AG09309 (cell line): ENCODE results near the gene EIF5B.
"Not testable (repeated sequence)": the region's sequence is repeated elsewhere in the genome, so short reads cannot be mapped to it uniquely, and the experiment has no call there.

Experiments used
- DNase-seq: peaks from one replicate; pipeline ENCODE4 v3.0.0-alpha.2; 2010; ENCODE audit warnings: low read depth
- H3K4me3 ChIP-seq: 2 replicates; pipeline ENCODE4 v1.5.1; 2011; ENCODE audit warnings: mild to moderate bottlenecking, low read depth, low read length, moderate library complexity; ENCODE audit not compliant: control insufficient read depth
- CTCF ChIP-seq: IDR thresholded peaks from 2 replicates; pipeline ENCODE4 v1.5.1; 2011; ENCODE audit warnings: mild to moderate bottlenecking, low read depth, low read length, inconsistent platforms; ENCODE audit not compliant: insufficient read depth, control insufficient read depth; ENCODE audit errors: missing control alignments

The EIF5B gene

GRCh38 chr2:99335911-99336803 lies 1.0 kb upstream of the EIF5B start, which contains the start of gene TXNDC9:
Gene TXNDC9 (minus strand): TSS chr2:99336333. CDS start chr2:99333210, 3,123 bp downstream.
- DNase-seq, result peak; percentile 98
- H3K4me3 ChIP-seq, result peak within 1 kb of the TSS; percentile 99
- no peak for TF ChIP-seq CTCF

GRCh38 chr2:99336804-99337112 lies 431 bp upstream of the EIF5B start:
- no peak for DNase-seq
- no peak for TF ChIP-seq CTCF
- H3K4me3 ChIP-seq, result peak overlapping the region; percentile 99

DNA sequence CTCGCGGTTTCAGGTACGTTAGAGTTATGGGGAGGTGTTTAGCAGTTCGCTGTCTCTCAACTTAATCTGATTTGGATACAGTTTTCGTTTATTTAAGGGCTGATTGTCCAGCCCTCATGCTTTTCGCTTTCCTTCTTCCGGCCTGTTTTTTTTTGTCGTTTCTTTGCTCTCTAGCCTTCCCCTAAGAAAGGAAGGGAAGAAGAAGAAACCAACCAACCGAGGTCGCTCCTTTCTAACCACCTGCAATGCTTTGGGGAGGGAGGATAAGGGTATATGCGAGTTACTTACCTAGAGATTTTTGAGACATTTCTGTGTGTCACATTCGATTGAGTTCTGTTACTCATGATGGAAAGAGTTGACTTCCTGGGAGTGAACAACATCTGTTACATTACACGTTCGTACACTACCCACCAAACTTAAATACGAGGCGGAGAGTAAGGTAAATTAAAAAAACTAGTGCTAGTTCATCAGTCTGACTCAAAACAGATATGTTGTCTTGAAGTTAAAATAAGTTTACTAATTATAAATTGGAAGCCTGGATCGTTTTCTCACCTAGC lies 918 bp downstream of the EIF5B start:
- no peak for DNase-seq

GRCh38 chr2:99340669-99341236 lies 3.6 kb downstream of the EIF5B start:
- TF ChIP-seq CTCF, result no peak
- H3K4me3 ChIP-seq, result no peak overlapping the region
- DNase-seq, result no peak

More for the DNA sequence above, 918 bp downstream of the EIF5B start:
- no peak for TF ChIP-seq CTCF
- H3K4me3 ChIP-seq, result peak overlapping the region; percentile 99

DNA sequence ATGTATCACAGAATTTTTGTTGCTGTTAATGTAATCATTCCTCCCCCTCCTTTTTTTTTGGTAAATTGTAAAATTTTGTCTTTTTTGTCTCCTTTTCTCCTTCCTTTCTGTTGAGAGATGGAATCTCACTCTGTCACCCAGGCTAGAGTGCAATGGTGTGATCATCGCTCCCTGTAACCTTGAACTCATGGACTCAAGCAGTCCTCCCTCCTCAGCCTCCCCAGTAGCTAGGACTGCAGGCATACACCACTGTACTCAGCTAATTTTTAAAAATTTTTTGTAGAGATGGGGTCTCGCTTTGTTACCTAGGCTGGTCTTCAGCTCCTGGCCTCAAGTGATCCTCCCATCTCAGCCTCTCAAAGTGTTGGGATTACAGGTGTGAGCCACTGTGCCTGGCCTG lies 5.3 kb downstream of the EIF5B start:
- no peak overlapping the region for H3K4me3 ChIP-seq
- no peak for DNase-seq
- no peak for TF ChIP-seq CTCF

DNA sequence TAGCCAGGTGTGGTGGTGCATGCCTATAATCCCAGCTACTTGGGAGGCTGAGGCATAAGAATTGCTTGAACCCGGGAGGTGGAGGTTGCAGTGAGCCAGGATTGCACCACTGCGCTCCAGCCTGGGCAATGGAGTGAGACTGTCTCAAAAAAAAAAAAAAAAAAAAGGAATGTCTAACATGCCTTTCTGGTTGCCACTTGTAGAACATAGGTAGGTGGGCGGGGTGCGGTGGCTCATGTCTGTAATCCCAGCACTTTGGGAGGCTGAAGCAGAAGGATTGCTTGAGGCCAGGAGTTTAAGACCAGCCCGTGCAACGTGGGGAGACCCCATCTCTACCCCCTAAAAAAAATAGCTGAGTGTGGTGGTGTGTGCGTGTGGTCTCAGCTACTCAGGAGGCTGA lies 8.3 kb downstream of the EIF5B start:
- not testable (repeated sequence) for H3K4me3 ChIP-seq, DNase-seq

- DNase-seq, result no peak
- TF ChIP-seq CTCF, result no peak
Observed at GRCh38 chr2:99346218-99346617, 9.0 kb downstream of the EIF5B start.

More at GRCh38 chr2:99346218-99346617, 9.0 kb downstream of the EIF5B start:
- no peak overlapping the region for H3K4me3 ChIP-seq
